Measurements from ENCODE around the gene ENG.

ENG gene

GRCh38 chr9:127776924-127777289, 77.6 kb downstream of the ENG start:
- DNase-seq (ENCODE audit: low read depth), result no peak

- peak; percentile 63 for DNase-seq (ENCODE audit: low read depth)
These were observed 78.1 kb downstream of the ENG start for GRCh38 chr9:127776195-127776923.

DNA sequence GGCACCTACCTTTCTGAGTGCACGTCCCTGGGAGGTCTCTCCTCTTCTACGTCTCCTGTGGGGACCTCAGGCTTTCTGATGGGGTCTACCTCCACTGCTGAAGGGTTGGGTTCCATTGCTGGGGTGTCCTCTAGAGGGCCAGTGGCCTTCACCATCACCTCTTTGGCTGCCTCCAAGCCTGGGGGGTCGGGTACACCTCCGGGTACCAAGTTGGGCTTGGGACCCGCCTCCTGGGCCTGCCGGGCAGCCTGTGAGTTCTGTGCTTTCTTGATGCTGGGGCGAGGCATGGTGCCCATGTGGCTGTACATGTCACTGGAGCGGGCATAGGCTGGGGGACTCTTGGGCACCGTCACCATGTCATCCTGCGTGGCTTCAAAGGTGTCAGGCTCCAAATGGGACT, 80.5 kb downstream of the ENG start:
- no peak for DNase-seq (ENCODE audit: low read depth)

- no peak for DNase-seq (ENCODE audit: low read depth)
These were observed 81.2 kb downstream of the ENG start for GRCh38 chr9:127773272-127773671.

GRCh38 chr9:127772603-127773002, 81.9 kb downstream of the ENG start:
- no peak for DNase-seq (ENCODE audit: low read depth)

GRCh38 chr9:127771570-127772189, 82.8 kb downstream of the ENG start:
- no peak for DNase-seq (ENCODE audit: low read depth)

DNA sequence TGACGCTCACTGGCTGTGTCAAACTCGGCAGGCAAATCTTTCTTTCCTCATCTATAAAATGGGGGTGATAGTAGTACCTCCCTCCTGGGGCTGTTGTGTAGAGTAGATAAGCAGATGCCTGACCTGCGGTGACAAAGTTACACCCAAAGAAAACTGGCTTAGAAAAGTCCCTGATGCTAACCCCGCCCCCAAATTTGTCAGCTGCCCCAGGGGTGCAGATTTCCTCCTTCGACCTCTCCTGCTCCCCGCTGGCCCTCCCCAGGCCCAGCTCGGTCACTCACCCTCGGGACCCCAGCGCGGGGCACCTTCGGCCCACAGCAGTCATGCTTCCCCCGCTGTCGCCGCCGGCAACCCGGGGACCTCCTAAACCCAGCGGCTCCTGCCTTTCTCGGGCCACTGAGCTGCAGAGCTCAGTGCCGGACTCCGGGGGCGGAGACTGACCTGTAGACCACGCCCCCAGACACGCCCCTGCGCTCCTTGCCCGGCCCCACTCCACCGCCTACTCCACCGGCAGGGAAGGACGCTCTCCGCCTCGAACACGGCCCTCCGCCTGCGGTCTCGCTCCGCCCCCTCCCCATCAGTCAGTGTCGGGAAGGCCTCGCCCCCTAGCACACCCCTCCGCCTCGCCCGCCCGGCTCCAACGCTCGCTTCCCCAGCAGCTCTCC, 83.4 kb downstream of the ENG start:
- DNase-seq (ENCODE audit: low read depth), result peak; percentile 88

DNA sequence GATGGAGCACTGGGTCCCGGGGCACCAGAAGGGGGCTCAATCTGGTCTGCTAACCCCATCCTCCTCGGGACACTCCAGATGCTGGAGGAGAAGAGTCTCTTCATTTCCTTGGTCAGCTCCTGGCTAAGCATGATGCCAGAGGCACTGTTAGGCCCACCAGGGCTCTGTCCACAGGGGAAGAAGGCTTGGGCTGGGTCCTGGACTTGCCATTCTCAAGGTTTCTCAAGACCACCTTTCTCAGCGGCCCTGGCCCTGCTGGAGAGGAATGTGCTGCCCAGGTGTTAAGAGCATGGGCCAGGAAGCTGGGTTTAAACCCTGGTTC, 83.9 kb downstream of the ENG start:
- DNase-seq (ENCODE audit: low read depth), result no peak

- no peak for DNase-seq (ENCODE audit: low read depth)
These were observed 84.4 kb downstream of the ENG start for GRCh38 chr9:127769929-127770582.

- DNase-seq (ENCODE audit: low read depth), result no peak
These were observed 85.4 kb downstream of the ENG start for GRCh38 chr9:127769101-127769500.

- no peak for DNase-seq (ENCODE audit: low read depth)
These were observed 85.8 kb downstream of the ENG start for GRCh38 chr9:127768698-127769097.

- DNase-seq (ENCODE audit: low read depth), result no peak
These were observed 86.5 kb downstream of the ENG start for GRCh38 chr9:127767909-127768331.

DNA sequence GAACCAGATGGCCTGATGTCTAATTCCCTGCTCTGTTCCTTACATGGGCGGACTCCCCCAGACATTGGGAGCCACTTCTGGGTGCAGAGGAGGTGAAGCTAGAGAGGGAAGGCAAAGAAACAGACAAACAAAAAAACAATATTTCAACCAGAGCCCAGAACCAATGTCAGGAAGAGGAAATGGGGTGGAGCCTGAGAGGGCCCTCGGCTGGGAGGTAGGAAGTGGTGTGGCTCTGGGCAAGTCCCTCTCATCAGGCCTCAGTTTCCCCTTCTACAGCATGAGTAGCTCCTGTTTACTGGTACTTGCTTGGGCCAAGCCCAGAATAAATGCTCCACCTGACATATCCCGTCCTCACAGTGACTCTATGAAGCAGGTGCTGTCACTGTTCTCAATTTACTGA, 87.0 kb downstream of the ENG start:
- no peak for DNase-seq (ENCODE audit: low read depth)

GRCh38 chr9:127765418-127765817, 89.0 kb downstream of the ENG start:
- no peak for DNase-seq (ENCODE audit: low read depth)
